GM21360 (cell line): ENCODE data around the gene SERBP1.
"Not testable (repeated sequence)": the region's sequence is repeated elsewhere in the genome, so short reads cannot be mapped to it uniquely, and the experiment has no call there.

ENCODE experiments used
- ATAC-seq: cut with Tn5 transposase; IDR thresholded peaks from one replicate; pipeline ENCODE4 v1.9.1; 2021; ENCODE audit warnings: mild to moderate bottlenecking, moderate library complexity; ENCODE audit not compliant: unreplicated experiment

Gene SERBP1

GRCh38 chr1:67441183-67441582 is 11.0 kb upstream of the SERBP1 start:
- no peak for ATAC-seq

DNA sequence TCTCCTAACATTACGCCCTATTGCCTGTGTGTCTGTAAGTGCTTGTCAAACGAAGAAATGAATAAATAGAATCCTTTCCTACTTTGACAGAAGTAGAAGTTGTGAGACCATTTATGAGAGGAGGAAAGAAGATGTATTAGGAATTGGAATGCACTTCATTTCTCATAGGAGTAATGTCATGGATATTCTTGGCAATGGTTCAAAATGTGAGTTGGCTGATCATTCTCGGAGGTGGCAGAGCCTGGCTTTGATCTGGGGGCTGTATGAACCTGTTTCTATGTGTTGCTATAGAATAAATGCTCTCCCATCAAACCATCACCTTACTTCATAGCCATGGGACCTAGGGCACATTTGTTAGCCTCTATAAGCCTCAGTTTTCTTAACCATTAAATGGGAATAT is 10.1 kb upstream of the SERBP1 start:
- ATAC-seq = no peak

GRCh38 chr1:67439277-67440029 is 9.3 kb upstream of the SERBP1 start:
- ATAC-seq = no peak

GRCh38 chr1:67437961-67438360 is 7.8 kb upstream of the SERBP1 start:
- ATAC-seq = no peak

DNA sequence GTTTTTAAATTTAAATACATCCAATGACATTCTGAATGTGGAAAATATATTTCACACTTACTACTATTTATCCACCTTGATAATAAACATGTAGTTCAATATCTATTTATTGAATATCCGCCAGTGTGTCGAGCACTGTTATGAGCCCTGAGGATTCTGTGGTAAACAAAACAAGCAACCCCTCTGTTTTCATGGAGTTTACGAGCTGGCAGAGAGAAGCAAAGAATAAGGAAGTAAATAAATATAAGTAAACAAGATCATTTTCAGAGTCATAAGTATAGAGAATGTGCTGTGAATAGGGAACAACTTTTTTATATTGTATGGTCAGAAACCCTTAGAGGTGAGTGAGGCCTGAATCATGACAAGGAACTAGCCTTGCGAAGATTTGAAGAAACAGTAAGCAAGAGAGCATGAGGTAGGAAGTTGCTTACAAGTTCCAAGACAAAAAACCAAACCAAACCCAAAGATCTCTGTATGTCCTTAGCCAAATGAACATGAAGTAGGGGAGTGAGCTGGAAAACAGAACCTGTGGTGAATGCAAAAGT is 6.4 kb upstream of the SERBP1 start:
- ATAC-seq = no peak

DNA sequence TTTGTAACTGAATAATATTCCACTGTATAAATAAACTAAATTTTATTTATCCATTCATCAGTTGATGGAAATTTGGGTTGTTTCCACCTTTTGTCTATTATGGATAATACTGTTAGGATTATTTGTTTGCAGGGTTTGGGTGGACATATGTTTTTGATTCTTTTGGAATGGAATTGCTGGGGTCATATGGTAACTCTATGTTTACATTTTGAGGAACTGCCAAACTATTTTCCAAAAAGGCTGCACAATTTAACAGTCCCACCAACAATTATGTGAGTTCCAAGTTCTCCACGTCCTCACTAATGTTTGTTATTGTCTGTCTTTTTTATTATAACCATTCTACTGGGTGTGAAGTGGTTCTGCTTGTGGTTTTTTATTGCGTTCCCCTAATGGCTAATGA is 4.3 kb upstream of the SERBP1 start:
- no peak for ATAC-seq

DNA sequence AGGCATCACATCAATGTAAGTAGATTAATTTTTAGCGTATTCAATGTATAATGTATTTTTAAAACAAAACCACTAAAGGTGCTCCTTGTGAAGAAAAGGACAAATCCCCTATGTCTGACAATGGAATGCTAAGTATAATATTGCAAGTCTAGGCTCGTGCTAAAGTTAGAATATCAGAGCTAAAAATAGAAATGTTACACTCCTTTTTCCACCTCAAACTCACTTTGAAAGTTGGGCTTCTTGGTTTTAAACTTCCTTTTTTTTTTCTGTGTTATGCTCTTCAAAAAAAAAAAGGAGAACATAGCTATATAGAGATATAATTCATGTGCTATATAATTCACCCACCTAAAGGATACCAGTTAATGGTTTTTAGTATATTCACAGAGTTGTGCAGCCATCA is 3.6 kb upstream of the SERBP1 start:
- no peak for ATAC-seq

DNA sequence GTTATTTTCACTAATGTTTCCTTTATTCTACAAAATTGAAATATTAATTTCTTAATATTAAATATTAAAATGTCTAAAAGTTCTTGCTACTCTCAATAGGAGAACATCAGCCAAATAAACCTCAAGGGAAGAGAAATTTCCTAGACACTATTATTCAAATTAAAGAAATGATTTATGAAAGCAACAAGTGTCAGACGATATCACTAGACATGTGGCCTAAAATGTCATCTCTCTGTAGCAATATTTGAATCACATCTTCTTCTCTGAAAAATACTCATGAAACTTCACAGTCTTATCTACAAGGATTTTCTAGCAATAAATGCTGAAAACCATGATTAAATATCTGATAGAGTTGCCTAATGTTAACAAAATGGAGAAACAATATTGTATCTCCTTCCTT is 2.5 kb upstream of the SERBP1 start:
- ATAC-seq = no peak

- ATAC-seq = no peak
Observed at GRCh38 chr1:67431869-67432578, 1.8 kb upstream of the SERBP1 start.

- ATAC-seq = no peak
Observed at GRCh38 chr1:67431156-67431765, 1.1 kb upstream of the SERBP1 start.

- peak; percentile 3 for ATAC-seq
Observed at GRCh38 chr1:67429528-67430357, 459 bp downstream of the SERBP1 start.

GRCh38 chr1:67429011-67429527 is 1.1 kb downstream of the SERBP1 start:
- no peak for ATAC-seq

- no peak for ATAC-seq
Observed at GRCh38 chr1:67427947-67428346, 2.3 kb downstream of the SERBP1 start.

DNA sequence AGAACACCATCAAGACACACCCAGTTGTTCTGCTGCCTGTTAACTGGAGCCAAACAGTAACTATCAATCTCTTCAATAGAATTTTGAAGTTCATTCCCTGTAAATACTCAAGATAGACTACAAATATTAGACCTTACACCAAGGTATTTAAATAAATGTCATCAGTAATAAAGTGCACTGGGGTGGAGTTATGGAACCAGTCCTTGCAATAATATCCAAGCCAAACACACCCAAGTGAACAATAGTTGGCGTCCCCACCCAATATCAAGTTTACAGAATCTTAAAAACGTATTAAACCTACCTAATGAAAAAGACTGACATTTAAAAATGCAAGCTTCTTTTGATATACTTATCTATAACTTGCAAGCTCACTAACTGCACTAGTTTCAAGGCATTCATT is 2.7 kb downstream of the SERBP1 start:
- no peak for ATAC-seq

- ATAC-seq = no peak
Observed at GRCh38 chr1:67420835-67421492, 9.2 kb downstream of the SERBP1 start.

- ATAC-seq = no peak
Observed at GRCh38 chr1:67418839-67419586, 11.2 kb downstream of the SERBP1 start.

DNA sequence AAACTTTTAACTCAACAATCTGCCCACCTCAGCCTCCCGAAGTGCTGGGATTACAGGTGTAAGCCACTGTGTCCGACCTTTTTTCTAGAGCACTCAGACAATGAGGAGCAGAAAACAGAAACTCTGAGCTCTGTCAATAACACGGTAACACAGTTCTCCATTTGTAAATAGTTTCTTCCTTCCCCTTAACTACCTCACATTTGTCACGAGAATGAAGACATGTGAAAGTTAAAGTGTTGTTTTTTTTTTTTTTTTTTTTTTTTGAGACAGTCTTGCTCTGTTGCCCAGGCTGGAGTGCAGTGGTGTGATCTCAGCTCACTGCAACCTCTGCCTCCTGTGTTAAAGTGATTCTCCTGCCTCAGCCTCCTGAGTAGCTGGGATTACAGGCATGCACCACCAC is 12.5 kb downstream of the SERBP1 start:
- not testable (repeated sequence) for ATAC-seq

DNA sequence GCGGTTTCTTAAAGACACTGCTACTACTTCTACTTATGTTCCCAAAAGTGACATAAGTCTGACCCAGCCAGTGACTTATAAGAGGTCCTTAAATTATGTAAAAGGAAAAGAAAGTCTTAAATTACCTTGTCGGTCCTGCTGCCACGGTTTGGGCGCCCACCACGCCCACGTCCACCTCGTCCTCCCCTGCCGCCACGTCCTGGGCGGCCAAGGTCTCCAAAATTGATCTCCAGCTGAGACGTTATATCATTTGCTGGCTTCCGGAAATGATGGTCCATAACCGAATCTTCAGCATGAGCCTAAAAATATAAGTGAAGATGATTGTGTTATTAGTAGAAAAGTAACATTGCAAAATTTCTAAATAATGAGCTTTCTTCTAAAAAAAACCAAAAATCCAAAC is 15.2 kb downstream of the SERBP1 start:
- no peak for ATAC-seq

GRCh38 chr1:67414574-67414973 is 15.6 kb downstream of the SERBP1 start:
- ATAC-seq = no peak
